Neuronal stem cell (in vitro differentiated cells): ENCODE data around the gene LVRN.

Experiments
- DNase-seq: peaks from one replicate; pipeline ENCODE4 v3.0.0-alpha.2; 2013; ENCODE audit warnings: low spot score
- H2AFZ ChIP-seq: one replicate; pipeline ENCODE4 v1.6.1; 2013; ENCODE audit warnings: mild to moderate bottlenecking, low read length, inconsistent platforms
- H2AK5ac ChIP-seq: 2 replicates; pipeline ENCODE4 v1.6.1; 2013; ENCODE audit warnings: low read depth, mild to moderate bottlenecking, inconsistent platforms, low read length, moderate library complexity, mixed read lengths
- H2BK120ac ChIP-seq: 2 replicates; pipeline ENCODE4 v1.6.1; 2013; ENCODE audit warnings: low read depth, mild to moderate bottlenecking, inconsistent platforms, low read length, moderate library complexity, mixed read lengths
- H2BK12ac ChIP-seq: one replicate; pipeline ENCODE4 v1.6.1; 2013; ENCODE audit warnings: low read length, inconsistent platforms
- H2BK15ac ChIP-seq: 2 replicates; pipeline ENCODE4 v1.6.1; 2013; ENCODE audit warnings: mild to moderate bottlenecking, low read length, inconsistent platforms, mixed read lengths
- H2BK5ac ChIP-seq: one replicate; pipeline ENCODE4 v1.6.1; 2013; ENCODE audit warnings: inconsistent platforms, mild to moderate bottlenecking, low read length, moderate library complexity
- H3K14ac ChIP-seq: one replicate; pipeline ENCODE4 v1.6.1; 2013; ENCODE audit warnings: low read length, inconsistent platforms
- H3K18ac ChIP-seq: 2 replicates; pipeline ENCODE4 v1.6.1; 2013; ENCODE audit warnings: low read length, inconsistent platforms
- H3K23ac ChIP-seq: 2 replicates; pipeline ENCODE4 v1.6.1; 2013; ENCODE audit warnings: low read depth, mild to moderate bottlenecking, mixed read lengths, low read length, inconsistent platforms; ENCODE audit not compliant: poor library complexity
- H3K27ac ChIP-seq: replicated peaks from 3 replicates; pipeline ENCODE4 v1.5.1; 2013; ENCODE audit warnings: low read length, inconsistent platforms
- H3K27me3 ChIP-seq, 3 experiments: 2 replicates each; pipeline ENCODE4 v1.6.1; 2013; ENCODE audit warnings: low read length in 3 of 3, mild to moderate bottlenecking in 2 of 3, inconsistent platforms in 1 of 3, low read depth in 1 of 3, mixed read lengths in 1 of 3, moderate library complexity in 1 of 3; ENCODE audit not compliant: control insufficient read depth in 3 of 3, insufficient read depth in 3 of 3
- H3K36me3 ChIP-seq, 2 donors: replicated peaks in 1 of 2; 2 replicates each; pipeline ENCODE4 v1.6.1; 2013; ENCODE audit warnings: low read length in 2 of 2; ENCODE audit not compliant: control insufficient read depth in 2 of 2, insufficient read depth in 2 of 2
- H3K4ac ChIP-seq: 2 replicates; pipeline ENCODE4 v1.6.1; 2013; ENCODE audit warnings: inconsistent platforms, mild to moderate bottlenecking, low read length, moderate library complexity
- H3K4me1 ChIP-seq, 2 donors: 1 replicate in 1 of 2; 2 replicates in 1 of 2; pipeline ENCODE4 v1.6.1; 2013; ENCODE audit warnings: low read length in 2 of 2, low read depth in 1 of 2; ENCODE audit not compliant: control insufficient read depth in 2 of 2, insufficient read depth in 1 of 2
- H3K4me2 ChIP-seq: one replicate; pipeline ENCODE4 v1.6.1; 2013; ENCODE audit warnings: mild to moderate bottlenecking, low read length, inconsistent platforms; ENCODE audit not compliant: insufficient read depth, poor library complexity, severe bottlenecking
- H3K4me3 ChIP-seq, 2 donors: 2 replicates each; pipeline ENCODE4 v1.5.1; 2013; ENCODE audit warnings: low read length in 2 of 2, mild to moderate bottlenecking in 2 of 2, inconsistent platforms in 1 of 2, moderate library complexity in 1 of 2
- H3K79me1 ChIP-seq: one replicate; pipeline ENCODE4 v1.6.1; 2013; ENCODE audit warnings: low read depth, mild to moderate bottlenecking, inconsistent platforms, low read length, moderate library complexity
- H3K9ac ChIP-seq: one replicate; pipeline ENCODE4 v1.6.1; 2013; ENCODE audit warnings: mild to moderate bottlenecking, low read depth, low read length, inconsistent platforms; ENCODE audit not compliant: poor library complexity
- H3K9me3 ChIP-seq, 2 donors: replicated peaks in 1 of 2; 2 replicates each; pipeline versions ENCODE3 to v1.6.1; 2013; ENCODE audit warnings: low read length in 2 of 2, mild to moderate bottlenecking in 2 of 2, inconsistent platforms in 1 of 2, low read depth in 1 of 2, mixed read lengths in 1 of 2, moderate library complexity in 1 of 2; ENCODE audit not compliant: control insufficient read depth in 2 of 2, insufficient read depth in 1 of 2
- H4K8ac ChIP-seq: one replicate; pipeline ENCODE4 v1.6.1; 2013; ENCODE audit warnings: low read depth, mild to moderate bottlenecking, inconsistent platforms, low read length, moderate library complexity
- H4K91ac ChIP-seq: one replicate; pipeline ENCODE4 v1.6.1; 2013; ENCODE audit warnings: low read length, low read depth, mild to moderate bottlenecking, inconsistent platforms; ENCODE audit not compliant: poor library complexity
- WGBS, 2 donors: extraction: QIAGEN DNeasy Blood & Tissue Kit; methylation state at CpG; one replicate each; pipeline ENCODE4 v1.1.7; 2013; ENCODE audit warnings: missing lambda C conversion rate in 2 of 2, mixed read lengths in 1 of 2; ENCODE audit not compliant: insufficient read length in 2 of 2, insufficient replicate concordance in 1 of 2; ENCODE audit errors: extremely low coverage in 2 of 2; 5-methylcytosine and 5-hydroxymethylcytosine counted together

LVRN gene

DNA sequence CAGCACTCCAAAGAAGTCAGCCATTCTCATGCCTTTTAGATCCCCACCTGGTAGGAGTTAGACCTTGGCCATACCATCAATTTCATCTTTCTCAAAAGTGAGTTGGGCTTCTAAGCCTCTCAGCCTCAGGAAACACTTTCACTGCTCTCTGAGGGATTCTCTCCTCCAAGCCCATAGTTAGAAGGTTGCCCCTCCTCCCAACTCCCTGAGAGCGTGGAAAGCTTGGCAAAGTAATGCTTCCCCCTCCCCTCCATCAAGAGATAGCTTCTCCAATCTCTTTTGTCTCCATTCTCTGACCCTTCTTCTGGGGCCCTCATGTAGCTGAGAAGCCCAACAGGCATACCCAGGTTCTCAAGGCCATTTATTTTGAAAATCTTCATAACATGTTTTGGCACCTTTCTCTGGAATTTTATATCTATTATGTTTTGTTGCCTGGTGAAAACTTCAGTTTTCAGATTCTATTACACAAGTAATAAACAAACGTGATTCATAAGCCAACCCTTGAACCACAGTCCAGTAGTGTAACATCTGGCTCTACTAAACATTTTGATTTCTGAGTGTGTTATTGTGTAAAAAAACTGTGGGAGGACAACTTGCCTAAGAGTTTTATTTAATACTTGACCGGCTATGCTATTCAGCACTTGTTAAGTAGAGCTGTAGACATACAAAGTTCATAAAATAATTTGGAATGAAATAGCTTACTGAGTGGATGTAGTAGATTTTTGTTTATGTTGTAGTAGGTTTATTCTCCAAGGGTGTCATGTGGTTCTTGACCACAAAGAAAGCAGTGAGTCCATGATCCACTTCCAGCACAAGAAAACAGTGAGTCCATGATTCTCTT lies 17.1 kb downstream of the LVRN start:
- Histone ChIP-seq H2BK120ac (no peak overlapping the region), H3K14ac (no peak overlapping the region), H3K79me1 (no peaks in the 10 kb centered on the region), H4K8ac (no peak overlapping the region), H3K4me3 (no peak overlapping the region), H3K9ac (no peak overlapping the region), H3K27ac (no peak overlapping the region), H4K91ac (no peak overlapping the region), H3K9me3 (no peaks in the 10 kb centered on the region), H2AK5ac (no peak overlapping the region), H2BK15ac (no peak overlapping the region), H3K4me2 (no peak overlapping the region), H3K18ac (no peak overlapping the region), H2BK5ac (no peak overlapping the region), H3K27me3 (no peaks in the 10 kb centered on the region), H3K23ac (no peak overlapping the region), H3K4me1 (no peaks in the 10 kb centered on the region), H2BK12ac (no peak overlapping the region), H3K36me3 (no peaks in the 10 kb centered on the region), H3K4ac (no peak overlapping the region), H2AFZ (no peak overlapping the region)
- DNase-seq: no peak
- no CpG with 5 or more reads among the region's 3 CpGs for WGBS, 2 donors

DNA sequence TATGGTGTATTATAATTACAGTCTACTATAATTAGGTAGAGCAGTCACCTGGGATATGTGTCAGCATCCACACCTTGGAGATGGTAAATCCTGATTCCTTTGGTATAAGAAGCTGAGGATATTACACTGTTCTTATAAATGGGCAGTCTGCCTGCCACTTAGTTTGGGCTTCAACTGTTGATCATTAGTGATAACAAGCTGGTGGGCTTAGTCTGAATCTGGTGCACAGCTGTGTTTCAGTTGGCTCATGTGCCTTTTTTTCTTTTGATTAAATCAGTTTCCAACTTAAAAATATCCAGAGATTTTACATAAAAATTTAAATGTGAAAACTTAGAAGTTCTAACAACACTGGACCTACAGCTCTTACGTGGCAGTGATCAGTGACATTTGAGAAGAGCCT lies 21.2 kb downstream of the LVRN start:
- Histone ChIP-seq H2BK120ac (no peak overlapping the region), H3K23ac (no peak overlapping the region), H3K27ac (no peak overlapping the region), H2BK5ac (no peak overlapping the region), H4K91ac (no peak overlapping the region), H2BK15ac (no peak overlapping the region), H2AK5ac (no peak overlapping the region), H4K8ac (no peak overlapping the region), H3K18ac (no peak overlapping the region), H3K4me3 (no peak overlapping the region), H2AFZ (no peak overlapping the region), H3K79me1 (no peaks in the 10 kb centered on the region), H3K4me1 (no peaks in the 10 kb centered on the region), H2BK12ac (no peak overlapping the region), H3K36me3 (no peaks in the 10 kb centered on the region), H3K4me2 (no peak overlapping the region), H3K14ac (no peak overlapping the region), H3K9me3 (no peaks in the 10 kb centered on the region), H3K9ac (no peak overlapping the region), H3K27me3 (no peaks in the 10 kb centered on the region), H3K4ac (no peak overlapping the region)
- no peak for DNase-seq
- no CpG with 5 or more reads among the region's 1 CpG for WGBS, 2 donors

DNA sequence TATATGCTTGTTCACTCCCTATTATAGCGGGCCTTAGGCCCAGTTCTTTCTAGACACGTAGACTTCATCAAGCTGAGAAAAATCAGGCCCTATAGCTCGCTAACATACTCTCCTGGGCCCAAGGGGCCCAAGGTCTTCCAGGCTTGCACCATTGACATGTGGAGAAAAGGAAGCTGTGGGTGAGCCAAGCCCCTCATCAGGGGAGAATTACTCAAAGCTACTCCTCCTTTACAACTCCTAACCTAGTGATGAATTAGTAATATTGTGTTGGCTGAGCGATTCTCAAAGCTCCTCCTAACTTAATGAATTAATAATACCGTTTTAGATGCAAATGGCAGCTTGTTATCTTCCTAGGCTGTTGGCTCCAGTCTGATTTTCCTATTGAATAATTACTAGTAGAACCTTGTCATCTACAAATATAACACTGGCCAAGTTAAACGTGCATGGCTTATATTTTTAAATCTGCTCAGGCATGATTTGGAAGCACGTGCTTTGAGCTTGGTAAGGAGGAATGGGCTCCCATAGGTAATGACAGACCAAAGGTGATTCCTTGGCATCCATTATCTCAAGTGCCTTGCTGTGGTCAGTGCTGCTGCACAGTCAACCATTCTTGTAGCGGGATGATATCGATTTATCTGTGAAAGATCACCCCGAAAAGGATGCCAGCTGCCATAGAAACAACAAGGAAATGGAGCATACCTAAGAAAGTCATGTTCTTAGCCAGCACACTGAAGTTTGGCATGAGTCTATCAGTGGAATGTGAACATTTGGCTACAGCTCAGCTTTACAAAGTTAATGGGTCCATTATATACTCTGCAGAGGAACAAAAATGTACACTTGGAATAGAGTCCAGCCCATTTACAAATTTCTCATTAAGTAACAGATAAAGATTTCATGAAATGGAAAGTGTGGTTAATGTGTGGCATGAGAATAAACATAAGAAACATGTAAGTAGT lies 23.8 kb downstream of the LVRN start:
- no peak overlapping the region for H3K18ac ChIP-seq
- no peak overlapping the region for H3K9ac ChIP-seq
- H3K9me3 ChIP-seq: no peaks in the 10 kb centered on the region
- no peak overlapping the region for H3K4me2 ChIP-seq
- WGBS, 2 donors: no CpG with 5 or more reads among the region's 10 CpGs
- no peak overlapping the region for H2BK15ac ChIP-seq
- no peaks in the 10 kb centered on the region for H3K27me3 ChIP-seq
- no peak overlapping the region for H2AK5ac ChIP-seq
- H3K23ac ChIP-seq: no peak overlapping the region
- no peak overlapping the region for H4K91ac ChIP-seq
- H2BK5ac ChIP-seq: no peak overlapping the region
- no peak overlapping the region for H3K4me3 ChIP-seq
- no peak overlapping the region for H3K14ac ChIP-seq
- H2BK120ac ChIP-seq: no peak overlapping the region
- H3K36me3 ChIP-seq: no peaks in the 10 kb centered on the region
- no peak overlapping the region for H3K4ac ChIP-seq
- H2AFZ ChIP-seq: no peak overlapping the region
- no peak overlapping the region for H4K8ac ChIP-seq
- H3K27ac ChIP-seq: no peak overlapping the region
- no peak overlapping the region for H2BK12ac ChIP-seq
- no peaks in the 10 kb centered on the region for H3K79me1 ChIP-seq
- H3K4me1 ChIP-seq: no peaks in the 10 kb centered on the region
- no peak for DNase-seq

DNA sequence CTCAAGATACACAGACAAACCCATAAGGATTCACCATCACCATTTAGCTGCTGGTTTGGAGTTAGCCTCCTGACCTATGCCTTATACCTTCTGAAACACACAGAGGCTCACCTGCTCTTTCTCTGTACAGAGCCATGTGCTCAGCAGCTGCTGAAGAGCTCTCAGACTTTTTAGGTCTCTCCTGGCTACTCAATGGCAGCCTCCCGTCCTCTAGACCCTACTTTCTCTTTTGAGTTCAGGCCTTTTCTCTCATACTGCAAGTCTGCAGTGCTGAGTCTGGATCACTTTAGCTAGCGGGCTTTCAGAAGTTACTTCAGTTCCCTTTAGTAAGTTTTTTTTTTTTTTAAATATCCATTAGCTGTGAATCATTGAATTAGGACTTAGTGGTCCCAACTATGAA lies 25.7 kb downstream of the LVRN start:
- H2BK5ac ChIP-seq: no peak overlapping the region
- no peaks in the 10 kb centered on the region for H3K79me1 ChIP-seq
- WGBS, 2 donors: no CpG with 5 or more reads among the region's 2 CpGs
- H2BK15ac ChIP-seq: no peak overlapping the region
- H3K4me1 ChIP-seq: no peaks in the 10 kb centered on the region
- H3K36me3 ChIP-seq: no peaks in the 10 kb centered on the region
- no peak overlapping the region for H2AFZ ChIP-seq
- H2AK5ac ChIP-seq: no peak overlapping the region
- no peak overlapping the region for H3K23ac ChIP-seq
- no peak overlapping the region for H3K4ac ChIP-seq
- no peak overlapping the region for H3K27ac ChIP-seq
- no peaks in the 10 kb centered on the region for H3K27me3 ChIP-seq
- H3K9me3 ChIP-seq: no peaks in the 10 kb centered on the region
- no peak overlapping the region for H3K9ac ChIP-seq
- no peak overlapping the region for H3K4me3 ChIP-seq
- H2BK12ac ChIP-seq: no peak overlapping the region
- H3K14ac ChIP-seq: no peak overlapping the region
- H3K4me2 ChIP-seq: no peak overlapping the region
- H4K8ac ChIP-seq: no peak overlapping the region
- H3K18ac ChIP-seq: no peak overlapping the region
- H4K91ac ChIP-seq: no peak overlapping the region
- H2BK120ac ChIP-seq: no peak overlapping the region
- DNase-seq: no peak
